Measurements from ENCODE around the gene MLLT6. TPM values are rescaled to one million over a fixed set of nuclear protein-coding genes. Genes with fewer than 3 reads are reported as not detected.

The MLLT6 gene
- total and polyA plus RNA-seq, 2 of the 13 experiments (the other 11 are each of a cell fraction or from before 2014, with no cell fraction given), result 50.7 to 69.5 TPM

GRCh38 chr17:38674749-38675615 lies 30.1 kb upstream of the MLLT6 start, which contains the start of gene EPOP (continued):
- TF ChIP-seq ZNF687 (CRISPR knock-in tag; IDR thresholded peaks at IDR 0.05), result peak; percentile 98
- peak; percentile 93 for TF ChIP-seq SP5 (CRISPR knock-in tag; IDR thresholded peaks at IDR 0.05; ENCODE audit: borderline replicate concordance, low read depth)
- peak; percentile 69 for TF ChIP-seq FOXA3 (CRISPR knock-in tag; IDR thresholded peaks at IDR 0.05)
- TF ChIP-seq, protein P1, sequence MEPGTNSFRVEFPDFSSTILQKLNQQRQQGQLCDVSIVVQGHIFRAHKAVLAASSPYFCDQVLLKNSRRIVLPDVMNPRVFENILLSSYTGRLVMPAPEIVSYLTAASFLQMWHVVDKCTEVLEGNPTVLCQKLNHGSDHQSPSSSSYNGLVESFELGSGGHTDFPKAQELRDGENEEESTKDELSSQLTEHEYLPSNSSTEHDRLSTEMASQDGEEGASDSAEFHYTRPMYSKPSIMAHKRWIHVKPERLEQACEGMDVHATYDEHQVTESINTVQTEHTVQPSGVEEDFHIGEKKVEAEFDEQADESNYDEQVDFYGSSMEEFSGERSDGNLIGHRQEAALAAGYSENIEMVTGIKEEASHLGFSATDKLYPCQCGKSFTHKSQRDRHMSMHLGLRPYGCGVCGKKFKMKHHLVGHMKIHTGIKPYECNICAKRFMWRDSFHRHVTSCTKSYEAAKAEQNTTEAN (CRISPR knock-in tag; conservative IDR thresholded peaks at IDR 0.05), result peak; percentile 82
- TF ChIP-seq ELF3 (CRISPR knock-in tag; IDR thresholded peaks at IDR 0.05), result peak; percentile 77
- TF ChIP-seq ZNF883 (CRISPR knock-in tag; IDR thresholded peaks at IDR 0.05; ENCODE audit: not compliant biosample characterization), result peak; percentile 78
- TF ChIP-seq KLF6 (CRISPR knock-in tag; IDR thresholded peaks at IDR 0.05), result peak; percentile 99
- TF ChIP-seq MATR3 (CRISPR knock-in tag; IDR thresholded peaks at IDR 0.05), result no peak
- peak; percentile 59 for TF ChIP-seq SNAPC2 (CRISPR knock-in tag; IDR thresholded peaks at IDR 0.05)
- peak; percentile 92 for TF ChIP-seq ZNF841 (CRISPR knock-in tag; IDR thresholded peaks at IDR 0.05; ENCODE audit: borderline replicate concordance)
- peak; percentile 40; the same call in 1 of the 2 replicates for TF ChIP-seq SIX4 (CRISPR knock-in tag; IDR thresholded peaks at IDR 0.05)
- TF ChIP-seq RFX5 (IDR thresholded peaks at IDR 0.05; ENCODE audit: low read depth, low read length), result peak; percentile 72
- TF ChIP-seq NPAS2 (CRISPR knock-in tag; IDR thresholded peaks at IDR 0.05; ENCODE audit: borderline replicate concordance), result no peak
- TF ChIP-seq ZNF33B (CRISPR knock-in tag; IDR thresholded peaks at IDR 0.05), result 0 out of 2 replicates have a peak, but pooled peaks have one; percentile 53
- TF ChIP-seq TRAFD1 (CRISPR knock-in tag; IDR thresholded peaks at IDR 0.05; ENCODE audit: borderline replicate concordance), result no peak
- TF ChIP-seq ZNF597 (CRISPR knock-in tag; IDR thresholded peaks at IDR 0.05), result no peak
- TF ChIP-seq ARHGAP35 (CRISPR knock-in tag; IDR thresholded peaks at IDR 0.05; ENCODE audit: borderline replicate concordance), result peak; percentile 98; the same call in 1 of the 2 replicates
- no peak; the same call in 1 of the 2 replicates for TF ChIP-seq RELA (CRISPR knock-in tag; IDR thresholded peaks at IDR 0.05)
- peak; percentile 63; the same call in 1 of the 2 replicates for TF ChIP-seq ZNF768 (CRISPR knock-in tag; IDR thresholded peaks at IDR 0.05)
- no peak for TF ChIP-seq SMARCE1 (IDR thresholded peaks at IDR 0.05; ENCODE audit: borderline replicate concordance)
- TF ChIP-seq ZNF382 (CRISPR knock-in tag; IDR thresholded peaks at IDR 0.05; ENCODE audit: borderline replicate concordance), result no peak
- TF ChIP-seq SAP130 (CRISPR knock-in tag; IDR thresholded peaks at IDR 0.05; ENCODE audit: low read depth), result peak; percentile 99

Measured in HepG2 (cell line).